ENCODE data around the gene E2F4.

- no peak for TF ChIP-seq CTCF (conservative IDR thresholded peaks at IDR 0.05 in 1 of 2, IDR thresholded peaks at IDR 0.05 in 1 of 2; ENCODE audit: low read depth in 1 of 2, low read length in 2 of 2)
- no peak for TF ChIP-seq EZH2 (IDR thresholded peaks at IDR 0.05; ENCODE audit: low read length, missing control alignments)
Observed at GRCh38 chr16:67196881-67197280, 4.9 kb downstream of the E2F4 start.
